Tibial nerve (tissue), 4 donors: ENCODE measurements around the gene MYLIP.

Source experiments
- CTCF ChIP-seq, 5 experiments: fragments of 200-600 bp in 3 of 5; fragments of 450-650 bp in 2 of 5; sonication (generic) in 3 of 5; IDR thresholded peaks; one replicate each; pipeline ENCODE4 v1.5.1; 2016 to 2019; ENCODE audit warnings: antibody characterized with exemption in 5 of 5, mild to moderate bottlenecking in 3 of 5, moderate library complexity in 2 of 5
- EP300 ChIP-seq, 2 donors: sonication (generic); formaldehyde crosslinking; IDR thresholded peaks; one replicate each; pipeline ENCODE4 v1.6.1; 2017; ENCODE audit warnings: antibody characterized with exemption in 2 of 2, mild to moderate bottlenecking in 1 of 2
- POLR2A ChIP-seq, 2 donors: fragments of 450-650 bp; IDR thresholded peaks; one replicate each; pipeline ENCODE4 v1.6.1; 2017; ENCODE audit warnings: antibody characterized with exemption in 2 of 2, mild to moderate bottlenecking in 2 of 2, moderate library complexity in 2 of 2

- TF ChIP-seq CTCF (IDR thresholded peaks at IDR 0.05) = peak; percentile 74 to 87 (median 80)
- peak; percentile 96 to 100 for TF ChIP-seq POLR2A (IDR thresholded peaks at IDR 0.05)
- peak; percentile 39 to 100 for TF ChIP-seq EP300 (IDR thresholded peaks at IDR 0.05)
Measured at GRCh38 chr6:16128759-16129622, at the start of gene MYLIP.
